Measurements from ENCODE around the gene COL5A1.

The COL5A1 gene

GRCh38 chr9:134867917-134868750 is 226.5 kb downstream of the COL5A1 start:
- H3K36me3 ChIP-seq (replicated peaks), result no peaks in the 10 kb centered on the region
- no peaks in the 10 kb centered on the region for H3K27me3 ChIP-seq (ENCODE audit: low read depth)
- in situ Hi-C loops (cut with MboI; ENCODE audit: low sequenced_read_pairs), result no loop called here
- H3K4me3 ChIP-seq, result no peak overlapping the region
- H3K4me1 ChIP-seq, result no peaks in the 10 kb centered on the region
- H3K9me3 ChIP-seq, result 0 out of 2 replicates have a peak, but pooled peaks cover 2% of the 10 kb centered on the region
- DNase-seq (ENCODE audit: low spot score in 2 of 2), result no peak

GRCh38 chr9:134868751-134869553 is 227.3 kb downstream of the COL5A1 start:
- no peaks in the 10 kb centered on the region for H3K4me1 ChIP-seq
- in situ Hi-C loops (cut with MboI; ENCODE audit: low sequenced_read_pairs), result no loop called here
- no peaks in the 10 kb centered on the region for H3K27me3 ChIP-seq (ENCODE audit: low read depth)
- 0 out of 2 replicates have a peak, but pooled peaks cover 2% of the 10 kb centered on the region for H3K9me3 ChIP-seq
- no peak overlapping the region for H3K4me3 ChIP-seq
- no peaks in the 10 kb centered on the region for H3K36me3 ChIP-seq (replicated peaks)
- no peak for DNase-seq (ENCODE audit: low spot score in 2 of 2)

GRCh38 chr9:134869554-134870300 is 228.1 kb downstream of the COL5A1 start:
- in situ Hi-C loops (cut with MboI; ENCODE audit: low sequenced_read_pairs), result no loop called here

GRCh38 chr9:134870301-134870694 is 228.7 kb downstream of the COL5A1 start:
- Histone ChIP-seq H3K4me3 (no peak overlapping the region), H3K4me1 (no peaks in the 10 kb centered on the region), H3K9me3 (no peaks in the 10 kb centered on the region; the same call in 1 of the 2 replicates), H3K36me3 (replicated peaks) (no peaks in the 10 kb centered on the region), H3K27me3 (ENCODE audit: low read depth) (no peaks in the 10 kb centered on the region)
- in situ Hi-C loops (cut with MboI; ENCODE audit: low sequenced_read_pairs), result no loop called here
- no peak for DNase-seq (ENCODE audit: low spot score in 2 of 2)

More at GRCh38 chr9:134869554-134870300, 228.1 kb downstream of the COL5A1 start:
- Histone ChIP-seq H3K9me3 (no peaks in the 10 kb centered on the region), H3K27me3 (ENCODE audit: low read depth) (no peaks in the 10 kb centered on the region), H3K4me3 (no peak overlapping the region), H3K36me3 (replicated peaks) (no peaks in the 10 kb centered on the region), H3K4me1 (no peaks in the 10 kb centered on the region)
- no peak for DNase-seq (ENCODE audit: low spot score in 2 of 2)

- Histone ChIP-seq H3K4me1 (no peaks in the 10 kb centered on the region), H3K9me3 (no peaks in the 10 kb centered on the region; the same call in 1 of the 2 replicates), H3K36me3 (replicated peaks) (no peaks in the 10 kb centered on the region), H3K4me3 (no peak overlapping the region), H3K27me3 (ENCODE audit: low read depth) (no peaks in the 10 kb centered on the region)
- in situ Hi-C loops (cut with MboI; ENCODE audit: low sequenced_read_pairs), result no loop called here
- no peak for DNase-seq (ENCODE audit: low spot score in 2 of 2)
Observed at GRCh38 chr9:134870746-134871662, 229.4 kb downstream of the COL5A1 start.

GRCh38 chr9:134871697-134872340 is 230.2 kb downstream of the COL5A1 start:
- in situ Hi-C loops (cut with MboI; ENCODE audit: low sequenced_read_pairs), result no loop called here
- no peak overlapping the region for H3K4me3 ChIP-seq
- no peaks in the 10 kb centered on the region for H3K27me3 ChIP-seq (ENCODE audit: low read depth)
- DNase-seq (ENCODE audit: low spot score in 2 of 2), result no peak
- no peaks in the 10 kb centered on the region for H3K4me1 ChIP-seq
- H3K9me3 ChIP-seq, result no peaks in the 10 kb centered on the region; the same call in 1 of the 2 replicates
- H3K36me3 ChIP-seq (replicated peaks), result no peaks in the 10 kb centered on the region

- H3K36me3 ChIP-seq (replicated peaks), result no peaks in the 10 kb centered on the region
- no peaks in the 10 kb centered on the region for H3K4me1 ChIP-seq
- H3K4me3 ChIP-seq, result no peak overlapping the region
- H3K27me3 ChIP-seq (ENCODE audit: low read depth), result no peaks in the 10 kb centered on the region
- DNase-seq (ENCODE audit: low spot score in 2 of 2), result no peak
- in situ Hi-C loops (cut with MboI; ENCODE audit: low sequenced_read_pairs), result no loop called here
- no peaks in the 10 kb centered on the region; the same call in 1 of the 2 replicates for H3K9me3 ChIP-seq
Observed at GRCh38 chr9:134872482-134873231, 231.1 kb downstream of the COL5A1 start.

- no peak for DNase-seq (ENCODE audit: low spot score in 2 of 2)
- no peaks in the 10 kb centered on the region for H3K36me3 ChIP-seq (replicated peaks)
- in situ Hi-C loops (cut with MboI; ENCODE audit: low sequenced_read_pairs), result no loop called here
- H3K4me3 ChIP-seq, result no peak overlapping the region
- H3K9me3 ChIP-seq, result no peaks in the 10 kb centered on the region; the same call in 1 of the 2 replicates
- H3K4me1 ChIP-seq, result no peaks in the 10 kb centered on the region
- H3K27me3 ChIP-seq (ENCODE audit: low read depth), result no peaks in the 10 kb centered on the region
Observed at GRCh38 chr9:134875371-134875770, 233.8 kb downstream of the COL5A1 start.

- Histone ChIP-seq H3K4me1 (no peaks in the 10 kb centered on the region), H3K9me3 (no peaks in the 10 kb centered on the region; the same call in 1 of the 2 replicates), H3K4me3 (no peak overlapping the region), H3K36me3 (replicated peaks) (no peaks in the 10 kb centered on the region), H3K27me3 (ENCODE audit: low read depth) (no peaks in the 10 kb centered on the region)
- no peak for DNase-seq (ENCODE audit: low spot score in 2 of 2)
- in situ Hi-C loops (cut with MboI; ENCODE audit: low sequenced_read_pairs), result no loop called here
Observed at GRCh38 chr9:134877541-134877940, 235.9 kb downstream of the COL5A1 start.

- Histone ChIP-seq H3K9me3 (no peaks in the 10 kb centered on the region; the same call in 1 of the 2 replicates), H3K27me3 (ENCODE audit: low read depth) (no peaks in the 10 kb centered on the region), H3K4me3 (no peak overlapping the region), H3K4me1 (no peaks in the 10 kb centered on the region), H3K36me3 (replicated peaks) (no peaks in the 10 kb centered on the region)
- in situ Hi-C loops (cut with MboI; ENCODE audit: low sequenced_read_pairs), result no loop called here
- DNase-seq (ENCODE audit: low spot score in 2 of 2), result no peak
Observed at GRCh38 chr9:134879664-134880483, 238.3 kb downstream of the COL5A1 start.

Data from HAP-1 (cell line).